ENCODE results near the gene TUT4.

- TF ChIP-seq CTCF (conservative IDR thresholded peaks at IDR 0.05 in 1 of 2, IDR thresholded peaks at IDR 0.05 in 1 of 2; ENCODE audit: low read depth in 1 of 2, low read length in 2 of 2) (no peak), EZH2 (IDR thresholded peaks at IDR 0.05; ENCODE audit: low read length, missing control alignments) (no peak)
Measured at GRCh38 chr1:52444463-52444862, 108.4 kb downstream of the TUT4 start.
